Measurements from ENCODE around the gene PITX2. TPM values are rescaled to one million over a fixed set of nuclear protein-coding genes. Genes with fewer than 3 reads are reported as not detected.

PITX2 gene
- total and polyA plus RNA-seq, 2 of the 8 experiments (the other 6 are each of a cell fraction or from before 2014, with no cell fraction given): 0.09 to 0.67 TPM

DNA sequence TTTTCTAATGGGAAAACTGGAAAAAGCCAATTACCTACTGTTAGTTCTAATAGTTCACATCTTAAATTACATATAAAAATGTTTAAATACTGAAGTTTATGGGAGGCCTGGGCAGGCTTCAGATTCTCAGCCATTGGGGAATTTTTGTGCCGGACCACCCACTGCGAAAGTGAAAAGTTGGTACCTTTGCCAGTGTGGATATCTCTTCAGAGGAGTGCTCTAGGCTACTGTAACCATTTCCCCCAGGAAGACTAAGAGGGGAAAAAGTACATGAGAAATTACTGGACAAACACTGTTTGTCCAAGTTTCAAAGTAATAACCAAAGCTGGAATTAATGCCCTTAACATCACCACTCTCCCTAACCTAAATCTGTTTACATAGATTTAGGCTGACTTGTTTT lies 20.8 kb downstream of the PITX2 start (continued):
- no peak for TF ChIP-seq GABPA (IDR thresholded peaks at IDR 0.05; ENCODE audit: borderline replicate concordance, insufficient read depth, low read length)
- no peak for TF ChIP-seq ATF2 (IDR thresholded peaks at IDR 0.05; ENCODE audit: low read length)
- no peak for TF ChIP-seq SP1 (IDR thresholded peaks at IDR 0.05; ENCODE audit: low read depth, low read length)
- no peak for TF ChIP-seq SUZ12 (IDR thresholded peaks at IDR 0.05; ENCODE audit: low read length)
- TF ChIP-seq TEAD4 (IDR thresholded peaks at IDR 0.05; ENCODE audit: low read depth, low read length): no peak
